HFFc6 (cell line): ENCODE results near the gene BBS4. TPM values are rescaled to one million over a fixed set of nuclear protein-coding genes. Genes with fewer than 3 reads are reported as not detected.
"Not testable (repeated sequence)": the region's sequence is repeated elsewhere in the genome, so short reads cannot be mapped to it uniquely, and the experiment has no call there.

Source experiments
- DNase-seq: peaks from one replicate; pipeline ENCODE4 v3.0.0-alpha.2; 2018
- H3K27ac Mint-ChIP-seq: 2 replicates; pipeline ENCODE4 v1.8.0; 2020; ENCODE audit warnings: mild to moderate bottlenecking, mixed read lengths
- H3K27me3 Mint-ChIP-seq: 2 replicates; pipeline ENCODE4 v1.8.0; 2021; ENCODE audit warnings: mild to moderate bottlenecking, moderate library complexity, mixed read lengths; ENCODE audit not compliant: insufficient read depth
- H3K36me3 Mint-ChIP-seq: 2 replicates; pipeline ENCODE4 v1.8.0; 2021; ENCODE audit warnings: low read depth, mixed read lengths
- H3K4me1 Mint-ChIP-seq: 2 replicates; pipeline ENCODE4 v1.8.0; 2020; ENCODE audit warnings: low read depth, mixed read lengths
- H3K4me3 Mint-ChIP-seq: 2 replicates; pipeline ENCODE4 v1.8.0; 2020; ENCODE audit warnings: mild to moderate bottlenecking, moderate library complexity, mixed read lengths
- H3K9me3 Mint-ChIP-seq: 2 replicates; pipeline ENCODE4 v1.8.0; 2020; ENCODE audit warnings: mild to moderate bottlenecking, mixed read lengths
- total RNA-seq, 6 experiments: library from RNA; stranded (reverse); fragmentation: NEBNext Ultra II Directional; extraction: Animal tissue kit (Norgen Biotek cat#: 25700); gene quantifications; 2 replicates in 1 of 6; 3 replicates in 5 of 6; pipeline ENCODE4 v1.2.3, GENCODE V29; 2021
- TF ChIP-seq, protein P1 (sequence below): fragments of 200-600 bp; sonication (generic); IDR thresholded peaks from 2 replicates; pipeline ENCODE4 v1.5.0; 2021; ENCODE audit warnings: antibody characterized with exemption, mild to moderate bottlenecking

Gene BBS4
- total RNA-seq, 6 experiments from 2014 or later: 10.3 to 12.9 (median 12.5) TPM

DNA sequence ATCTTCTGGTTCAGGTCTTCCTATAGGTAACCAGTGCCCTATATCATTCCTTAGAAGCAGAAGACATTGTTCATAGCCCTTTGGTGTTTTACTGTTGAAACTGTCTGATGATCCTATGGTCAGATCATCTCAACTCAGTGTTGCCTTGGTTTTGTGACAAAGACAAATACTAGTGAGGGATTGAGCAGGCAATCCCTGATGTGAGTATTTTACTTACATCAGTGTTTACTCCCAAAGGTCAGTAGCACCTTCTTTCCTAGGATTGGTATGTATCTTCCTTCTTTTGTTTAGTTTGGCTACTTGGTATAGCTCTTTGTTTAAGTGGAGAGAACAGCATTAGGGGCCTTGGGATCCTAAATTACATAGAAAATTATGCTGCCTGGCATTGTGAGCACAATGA is 41.1 kb downstream of the BBS4 start:
- H3K4me1 Mint-ChIP-seq: peaks cover 24% of the 10 kb centered on the region
- no peak for DNase-seq
- no peak overlapping the region for H3K27ac Mint-ChIP-seq
- no peak overlapping the region for H3K4me3 Mint-ChIP-seq
- no peaks in the 10 kb centered on the region for H3K27me3 Mint-ChIP-seq
- TF ChIP-seq, protein P1, sequence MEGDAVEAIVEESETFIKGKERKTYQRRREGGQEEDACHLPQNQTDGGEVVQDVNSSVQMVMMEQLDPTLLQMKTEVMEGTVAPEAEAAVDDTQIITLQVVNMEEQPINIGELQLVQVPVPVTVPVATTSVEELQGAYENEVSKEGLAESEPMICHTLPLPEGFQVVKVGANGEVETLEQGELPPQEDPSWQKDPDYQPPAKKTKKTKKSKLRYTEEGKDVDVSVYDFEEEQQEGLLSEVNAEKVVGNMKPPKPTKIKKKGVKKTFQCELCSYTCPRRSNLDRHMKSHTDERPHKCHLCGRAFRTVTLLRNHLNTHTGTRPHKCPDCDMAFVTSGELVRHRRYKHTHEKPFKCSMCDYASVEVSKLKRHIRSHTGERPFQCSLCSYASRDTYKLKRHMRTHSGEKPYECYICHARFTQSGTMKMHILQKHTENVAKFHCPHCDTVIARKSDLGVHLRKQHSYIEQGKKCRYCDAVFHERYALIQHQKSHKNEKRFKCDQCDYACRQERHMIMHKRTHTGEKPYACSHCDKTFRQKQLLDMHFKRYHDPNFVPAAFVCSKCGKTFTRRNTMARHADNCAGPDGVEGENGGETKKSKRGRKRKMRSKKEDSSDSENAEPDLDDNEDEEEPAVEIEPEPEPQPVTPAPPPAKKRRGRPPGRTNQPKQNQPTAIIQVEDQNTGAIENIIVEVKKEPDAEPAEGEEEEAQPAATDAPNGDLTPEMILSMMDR: no peak
- H3K9me3 Mint-ChIP-seq: no peaks in the 10 kb centered on the region
- H3K36me3 Mint-ChIP-seq: peaks cover 6% of the 10 kb centered on the region

DNA sequence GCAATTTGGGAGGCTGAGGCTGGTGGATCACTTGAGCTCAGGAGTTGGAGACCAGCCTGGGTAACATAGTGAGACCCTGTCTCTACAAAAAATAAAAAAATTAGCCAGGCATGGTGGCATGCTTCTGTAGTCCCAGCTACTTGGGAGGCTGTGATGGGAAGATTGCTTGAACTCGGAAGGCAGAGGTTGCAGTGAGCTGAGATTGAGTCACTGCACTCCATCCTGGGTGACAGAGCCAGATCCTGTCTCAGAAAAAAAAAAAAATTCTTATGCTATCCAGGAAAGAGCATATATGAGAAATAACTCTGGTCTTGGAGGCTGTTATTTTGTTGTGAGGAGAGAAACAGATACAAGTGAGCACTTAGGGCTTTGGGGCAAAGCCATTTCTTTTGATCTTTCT is 42.2 kb downstream of the BBS4 start:
- H3K27me3 Mint-ChIP-seq, H3K27ac Mint-ChIP-seq, H3K4me3 Mint-ChIP-seq, H3K9me3 Mint-ChIP-seq, H3K36me3 Mint-ChIP-seq: not testable (repeated sequence)
- DNase-seq: peak; percentile 23
- peaks cover 24% of the 10 kb centered on the region for H3K4me1 Mint-ChIP-seq

- H3K27ac Mint-ChIP-seq: no peak overlapping the region
- H3K9me3 Mint-ChIP-seq: no peaks in the 10 kb centered on the region
- TF ChIP-seq, protein P1: no peak
- H3K36me3 Mint-ChIP-seq: peaks cover 6% of the 10 kb centered on the region
- H3K27me3 Mint-ChIP-seq: peaks cover 1% of the 10 kb centered on the region; the same call in 1 of the 2 replicates
- DNase-seq: no peak
- no peak overlapping the region for H3K4me3 Mint-ChIP-seq
- H3K4me1 Mint-ChIP-seq: peaks cover 22% of the 10 kb centered on the region
Measured at GRCh38 chr15:72728821-72729220, 42.8 kb downstream of the BBS4 start.

- Mint-ChIP-seq H3K9me3 (no peaks in the 10 kb centered on the region), H3K4me3 (no peak overlapping the region), H3K27me3 (peaks cover 1% of the 10 kb centered on the region; the same call in 1 of the 2 replicates), H3K27ac (no peak overlapping the region), H3K36me3 (peaks cover 11% of the 10 kb centered on the region), H3K4me1 (peaks cover 23% of the 10 kb centered on the region)
- DNase-seq: no peak
- TF ChIP-seq, protein P1: no peak
Measured at GRCh38 chr15:72732086-72732485, 46.1 kb downstream of the BBS4 start.

DNA sequence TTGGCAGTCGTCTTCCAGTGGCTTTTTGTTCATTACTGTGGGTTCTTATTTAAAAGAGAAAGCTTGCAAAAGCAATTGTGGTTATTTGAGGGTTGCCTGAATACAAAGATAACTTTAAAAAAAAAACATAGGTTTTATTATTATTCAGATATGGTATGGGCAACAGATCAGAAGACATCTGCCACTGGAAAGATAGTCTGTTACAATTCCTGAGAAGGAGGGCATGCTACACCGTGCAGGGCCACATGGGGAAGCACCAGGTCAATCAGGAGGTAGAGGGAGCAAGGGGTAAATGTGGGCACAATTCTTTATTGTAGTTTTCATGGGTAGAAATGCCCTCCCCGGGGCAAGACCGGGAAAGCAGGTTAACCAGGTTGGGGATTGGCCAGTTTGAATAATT is 46.5 kb downstream of the BBS4 start:
- H3K4me1 Mint-ChIP-seq: peaks cover 25% of the 10 kb centered on the region
- peaks cover 1% of the 10 kb centered on the region; the same call in 1 of the 2 replicates for H3K27me3 Mint-ChIP-seq
- H3K9me3 Mint-ChIP-seq: no peaks in the 10 kb centered on the region
- no peak overlapping the region for H3K27ac Mint-ChIP-seq
- DNase-seq: no peak
- TF ChIP-seq, protein P1: 0 out of 2 replicates have a peak, but pooled peaks have one; percentile 14
- no peak overlapping the region for H3K4me3 Mint-ChIP-seq
- H3K36me3 Mint-ChIP-seq: peaks cover 16% of the 10 kb centered on the region

DNA sequence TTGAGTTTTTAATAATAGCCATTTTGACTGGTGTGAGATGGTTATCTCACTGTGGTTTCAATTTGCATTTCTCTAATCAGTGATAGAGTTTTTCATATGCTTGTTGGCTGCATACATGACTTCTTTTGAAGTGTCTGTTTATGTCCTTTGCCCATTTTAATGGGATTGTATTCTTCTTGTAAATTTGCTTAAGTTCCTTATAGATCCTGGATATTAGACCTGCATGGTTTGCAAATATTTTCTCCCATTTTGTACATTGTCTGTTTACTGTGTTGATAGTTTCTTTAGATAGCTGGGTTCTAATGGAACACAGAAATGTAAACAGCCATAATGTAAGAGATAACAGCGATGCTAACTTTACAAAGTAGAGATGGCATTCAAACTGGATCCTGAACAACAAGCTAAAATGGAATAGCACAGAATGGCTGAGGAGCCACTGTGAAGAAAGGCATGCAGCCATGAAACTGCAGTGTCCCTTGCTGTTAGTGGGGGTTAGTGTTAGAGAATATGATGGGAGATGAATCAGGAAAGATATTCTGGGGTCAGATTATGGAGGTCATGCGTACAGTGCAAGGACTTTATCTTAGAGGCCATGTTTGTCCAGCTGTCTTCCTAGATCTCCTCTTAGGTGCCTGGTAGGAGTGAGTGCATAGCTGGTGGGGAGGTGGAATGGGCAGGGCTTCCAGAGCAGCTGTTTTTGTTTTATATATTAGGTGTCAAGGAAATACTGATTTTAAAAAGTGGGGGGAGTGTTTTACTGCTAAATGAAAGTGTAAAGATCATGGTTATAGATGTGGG is 48.1 kb downstream of the BBS4 start:
- Mint-ChIP-seq H3K36me3 (peaks cover 24% of the 10 kb centered on the region), H3K4me1 (peaks cover 21% of the 10 kb centered on the region), H3K9me3 (no peaks in the 10 kb centered on the region), H3K4me3 (no peak overlapping the region), H3K27ac (no peak overlapping the region), H3K27me3 (peaks cover 1% of the 10 kb centered on the region; the same call in 1 of the 2 replicates)
- TF ChIP-seq, protein P1: no peak
- DNase-seq: no peak
